Measurements from ENCODE around the gene ZP1. TPM values are rescaled to one million over a fixed set of nuclear protein-coding genes. Genes with fewer than 3 reads are reported as not detected.

ZP1 gene
- total and polyA plus RNA-seq, 2 of the 13 experiments (the other 11 are each of a cell fraction or from before 2014, with no cell fraction given), result 0.16 TPM; not detected in 1

- 44% methylated on average over 7 of the region's 7 CpGs for WGBS (ENCODE audit: low lambda C conversion rate)
- no peak overlapping the region for H3K9ac ChIP-seq (ENCODE audit: insufficient read depth, low read depth, low read length)
- BruUV-seq (replicated peaks), result no TSS peak
- ChIA-PET CTCF (ENCODE audit: low intra/inter-chr PET ratio, low total read pairs) (no interaction called here), POLR2A (no interaction called here)
- H3K9me3 ChIP-seq (ENCODE audit: low read length), result no peaks in the 10 kb centered on the region
- no peaks in the 10 kb centered on the region for H3K79me2 ChIP-seq (ENCODE audit: insufficient read depth, low read length)
- FAIRE-seq (no peak), ATAC-seq (no peak), DNase-seq (ENCODE audit: low spot score) (no peak)
- H3K4me2 ChIP-seq (ENCODE audit: low read depth, low read length), result no peak overlapping the region
- H3K27me3 ChIP-seq (ENCODE audit: control insufficient read depth in 1 of 2, insufficient read depth in 2 of 2, low read length in 2 of 2), result peaks cover 0 to 14% of the 10 kb centered on the region in 2 experiments; a peak in 2 of 5 replicates
- no peak overlapping the region for H2AFZ ChIP-seq (ENCODE audit: low read length)
- no peak overlapping the region for H3K27ac ChIP-seq (ENCODE audit: extremely low read length, insufficient read depth, low read length)
- no peak for TF ChIP-seq KDM6A (CRISPR knock-in tag; IDR thresholded peaks at IDR 0.05; ENCODE audit: low read depth)
- TF ChIP-seq ZNF446 (CRISPR knock-in tag; IDR thresholded peaks at IDR 0.05), result no peak
- no peak for TF ChIP-seq GLMP (CRISPR knock-in tag; IDR thresholded peaks at IDR 0.05; ENCODE audit: borderline replicate concordance)
- no peak for TF ChIP-seq TRIM24 (CRISPR knock-in tag; IDR thresholded peaks at IDR 0.05)
- no peak for TF ChIP-seq GATAD2A (CRISPR knock-in tag; IDR thresholded peaks at IDR 0.05)
- TF ChIP-seq MAFG (CRISPR knock-in tag; IDR thresholded peaks at IDR 0.05), result no peak
- TF ChIP-seq ZBED4 (CRISPR knock-in tag; IDR thresholded peaks at IDR 0.05; ENCODE audit: borderline replicate concordance), result no peak
- TF ChIP-seq ZNF850 (CRISPR knock-in tag; conservative IDR thresholded peaks at IDR 0.05), result no peak
- no peak for TF ChIP-seq ZKSCAN1 (IDR thresholded peaks at IDR 0.05; ENCODE audit: low read length)
- no peak for TF ChIP-seq ZNF784 (CRISPR knock-in tag; IDR thresholded peaks at IDR 0.05; ENCODE audit: borderline replicate concordance)
- TF ChIP-seq TCF7 (IDR thresholded peaks at IDR 0.05; ENCODE audit: low read depth), result no peak
- TF ChIP-seq BRCA1 (CRISPR knock-in tag; IDR thresholded peaks at IDR 0.05), result no peak
- no peak for TF ChIP-seq IRX3 (CRISPR knock-in tag; IDR thresholded peaks at IDR 0.05; ENCODE audit: borderline replicate concordance, low read depth)
- no peak for TF ChIP-seq TFAP4 (IDR thresholded peaks at IDR 0.05; ENCODE audit: borderline replicate concordance, low read depth)
- no peak for TF ChIP-seq KDM2A (CRISPR knock-in tag; IDR thresholded peaks at IDR 0.05; ENCODE audit: borderline replicate concordance, low read depth)
- TF ChIP-seq ZNF230 (CRISPR knock-in tag; IDR thresholded peaks at IDR 0.05), result no peak
- no peak for TF ChIP-seq ZFP36 (IDR thresholded peaks at IDR 0.05; ENCODE audit: borderline replicate concordance, low read depth, low read length, partially characterized antibody)
- TF ChIP-seq PHB2 (IDR thresholded peaks at IDR 0.05; ENCODE audit: partially characterized antibody), result no peak
- no peak for TF ChIP-seq U2AF2 (IDR thresholded peaks at IDR 0.05; ENCODE audit: low read depth, low read length)
- no peak for TF ChIP-seq ZNF225 (CRISPR knock-in tag; IDR thresholded peaks at IDR 0.05)
- in situ Hi-C loops (cut with HindIII; ENCODE audit: extremely low pct_ligation_motif_present, low pct_unique_long_range_greater_than_20kb) (no loop called here), intact Hi-C loops (cut with micrococcal nuclease; ENCODE audit: unreplicated experiment) (no loop called here)
- H4K20me1 ChIP-seq (ENCODE audit: insufficient read depth, low read length), result no peaks in the 10 kb centered on the region
- no peaks in the 10 kb centered on the region for H3K36me3 ChIP-seq (replicated peaks in 1 of 2; ENCODE audit: control insufficient read depth in 1 of 2, insufficient read depth in 2 of 2, low read length in 2 of 2)
- peaks cover 21% of the 10 kb centered on the region for H3K4me1 ChIP-seq (ENCODE audit: insufficient read depth, low read length)
- no peak overlapping the region for H3K4me3 ChIP-seq (replicated peaks in 1 of 3; ENCODE audit: insufficient read depth in 1 of 3, low read depth in 2 of 3, low read length in 3 of 3)
Observed at GRCh38 chr11:60864856-60865513, 2.4 kb upstream of the ZP1 start.
